ENCODE results near the gene LDB1.

The LDB1 gene

DNA sequence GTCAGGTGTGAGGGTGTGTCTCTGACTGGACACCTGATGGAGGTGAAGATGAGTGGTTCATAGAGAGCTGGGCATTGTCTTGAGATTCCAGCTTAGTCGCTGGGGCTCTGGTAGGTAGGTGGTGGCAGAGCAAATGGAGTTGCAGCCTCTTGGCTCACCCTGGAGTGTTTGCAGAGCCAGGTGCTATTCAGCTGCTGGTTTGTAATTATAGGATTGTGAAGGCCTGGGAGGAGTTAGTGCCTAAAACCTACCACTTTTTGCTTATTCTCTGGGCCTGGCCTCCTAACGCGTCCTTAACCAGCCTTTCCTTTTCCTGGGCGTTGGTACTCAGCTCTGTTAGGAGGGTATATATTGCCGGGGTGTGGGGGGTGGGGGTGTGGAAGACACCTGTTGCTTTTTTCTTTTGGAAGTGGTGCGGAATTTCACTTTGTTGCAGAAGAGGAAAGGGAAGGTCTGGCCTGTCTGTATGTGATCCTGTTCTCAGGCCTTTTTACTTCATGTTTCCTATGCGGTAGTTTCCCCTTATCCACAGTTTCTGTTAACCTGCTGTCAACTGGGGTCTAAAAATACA lies 15.9 kb upstream of the LDB1 start:
- DNase-seq (ENCODE audit: low spot score), result no peak

DNA sequence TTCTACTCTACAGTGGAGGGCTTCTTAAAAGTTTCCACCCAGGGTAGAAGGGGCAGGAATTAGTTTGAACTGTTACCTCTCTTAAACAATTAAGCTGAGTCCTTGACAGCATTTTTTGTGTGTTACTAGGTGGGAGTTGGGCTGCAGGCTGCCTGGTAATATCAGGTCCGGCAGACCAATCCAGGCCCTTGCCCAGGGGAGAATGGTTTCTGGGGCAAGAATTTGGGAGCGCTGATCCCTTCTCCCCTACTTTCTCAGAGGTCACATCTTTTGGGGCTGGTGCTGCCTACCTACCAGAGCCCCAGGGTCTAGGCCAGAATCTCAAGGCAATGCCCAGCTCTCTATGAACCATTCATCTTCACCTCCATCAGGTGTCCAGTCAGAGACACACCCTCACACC lies 14.2 kb upstream of the LDB1 start:
- no peak for DNase-seq (ENCODE audit: low spot score)

DNA sequence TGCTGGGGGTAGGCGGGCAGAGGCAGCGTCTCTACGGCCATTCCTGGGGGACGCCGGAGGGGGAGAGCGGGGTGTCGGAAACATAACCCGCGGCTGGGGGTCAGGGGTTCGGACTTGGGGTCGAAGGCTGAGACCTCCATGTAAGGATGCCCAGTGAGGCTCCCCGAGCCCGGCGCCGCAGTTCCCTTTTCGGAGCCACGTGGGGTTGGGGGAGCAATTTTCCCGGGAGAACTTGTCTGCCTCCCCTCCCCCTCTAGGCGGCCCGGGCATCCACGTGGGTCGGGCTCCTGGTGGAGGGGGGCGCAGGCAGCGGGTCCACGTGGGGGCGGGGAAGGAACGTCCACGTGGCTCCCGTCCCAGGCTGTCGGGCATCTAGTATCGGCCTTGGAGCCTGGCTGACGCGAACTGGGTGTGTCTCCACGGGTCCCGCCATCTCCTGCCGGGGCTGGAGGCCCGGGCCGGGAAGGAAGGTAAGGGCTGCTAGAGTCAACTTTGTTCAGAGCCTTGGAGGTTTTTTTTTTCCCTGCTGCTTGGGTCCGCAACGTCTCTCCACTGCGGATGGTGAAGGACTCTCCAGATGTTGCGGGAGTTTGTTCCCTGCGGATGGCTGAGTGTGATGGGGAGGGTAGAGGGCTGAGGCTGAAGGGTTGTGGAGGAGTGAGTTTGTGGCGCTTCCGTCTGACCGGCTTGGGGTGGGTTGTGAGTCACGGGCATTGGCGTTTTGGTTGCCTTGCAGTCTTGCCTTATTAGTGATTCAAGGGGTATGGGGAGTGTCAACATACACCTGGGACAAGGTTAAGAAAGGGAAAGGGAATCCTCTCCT lies 13.4 kb upstream of the LDB1 start:
- peak; percentile 53 for DNase-seq (ENCODE audit: low spot score)

DNA sequence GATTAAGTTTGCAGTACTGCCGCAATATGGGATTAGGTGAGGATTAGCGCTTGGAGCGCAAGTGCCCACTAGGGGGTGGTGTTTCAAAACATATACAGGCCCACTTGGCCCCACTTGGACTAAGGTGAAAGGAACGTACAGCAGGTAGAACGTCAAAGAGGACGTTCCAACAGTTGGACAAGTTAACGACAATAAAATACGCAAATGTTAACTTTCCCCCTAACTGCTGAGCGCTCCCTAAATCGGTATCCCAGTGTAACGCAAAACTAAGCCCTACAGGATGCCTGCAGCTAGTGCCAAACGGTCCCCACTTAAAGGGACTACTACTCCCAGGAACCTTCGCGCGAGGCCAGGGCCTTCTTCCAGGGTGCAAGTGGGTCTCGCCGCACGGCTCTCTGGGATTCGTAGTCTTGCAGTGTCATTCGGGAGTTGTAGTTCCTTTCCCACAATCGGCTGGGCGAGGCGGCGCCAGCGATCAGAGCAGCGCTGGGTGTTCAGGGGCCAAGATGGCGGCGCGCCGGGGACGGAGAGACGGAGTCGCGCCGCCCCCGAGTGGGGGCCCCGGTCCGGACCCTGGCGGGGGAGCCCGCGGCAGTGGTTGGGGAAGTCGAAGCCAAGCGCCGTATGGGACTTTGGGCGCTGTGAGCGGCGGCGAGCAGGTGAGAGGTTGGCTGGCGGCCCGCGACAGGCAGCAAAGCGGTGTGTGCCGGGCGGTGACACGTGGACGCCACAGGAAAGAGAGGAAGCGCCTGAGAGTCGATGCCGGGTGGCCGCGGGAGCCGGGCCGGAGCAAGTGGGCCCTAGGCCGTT lies 12.6 kb upstream of the LDB1 start, which contains the start of gene PPRC1:
Gene PPRC1, plus strand, starts transcription at position 478 of the 810 bp plus-strand sequence. Its CDS starts 29 bp downstream, at position 507.
- DNase-seq (ENCODE audit: low spot score), result peak; percentile 96

DNA sequence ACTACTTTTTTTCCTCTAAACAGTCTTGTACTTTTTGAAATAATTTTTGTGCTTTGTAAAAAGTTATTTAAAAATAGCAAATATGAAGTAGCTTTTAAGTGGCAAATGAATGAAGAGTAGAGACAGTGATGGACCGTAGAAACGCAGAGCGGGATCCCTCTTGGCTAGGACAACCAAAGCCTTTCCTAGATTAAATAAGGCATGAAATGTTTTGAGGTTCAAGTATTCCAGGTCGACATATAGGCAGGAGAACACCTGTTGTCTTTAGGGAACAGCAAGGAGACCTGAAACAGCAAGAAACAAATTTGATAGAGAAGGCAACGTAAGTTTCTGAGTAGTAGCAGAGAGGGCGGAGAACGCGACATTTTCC lies 12.0 kb upstream of the LDB1 start:
- DNase-seq (ENCODE audit: low spot score), result no peak

DNA sequence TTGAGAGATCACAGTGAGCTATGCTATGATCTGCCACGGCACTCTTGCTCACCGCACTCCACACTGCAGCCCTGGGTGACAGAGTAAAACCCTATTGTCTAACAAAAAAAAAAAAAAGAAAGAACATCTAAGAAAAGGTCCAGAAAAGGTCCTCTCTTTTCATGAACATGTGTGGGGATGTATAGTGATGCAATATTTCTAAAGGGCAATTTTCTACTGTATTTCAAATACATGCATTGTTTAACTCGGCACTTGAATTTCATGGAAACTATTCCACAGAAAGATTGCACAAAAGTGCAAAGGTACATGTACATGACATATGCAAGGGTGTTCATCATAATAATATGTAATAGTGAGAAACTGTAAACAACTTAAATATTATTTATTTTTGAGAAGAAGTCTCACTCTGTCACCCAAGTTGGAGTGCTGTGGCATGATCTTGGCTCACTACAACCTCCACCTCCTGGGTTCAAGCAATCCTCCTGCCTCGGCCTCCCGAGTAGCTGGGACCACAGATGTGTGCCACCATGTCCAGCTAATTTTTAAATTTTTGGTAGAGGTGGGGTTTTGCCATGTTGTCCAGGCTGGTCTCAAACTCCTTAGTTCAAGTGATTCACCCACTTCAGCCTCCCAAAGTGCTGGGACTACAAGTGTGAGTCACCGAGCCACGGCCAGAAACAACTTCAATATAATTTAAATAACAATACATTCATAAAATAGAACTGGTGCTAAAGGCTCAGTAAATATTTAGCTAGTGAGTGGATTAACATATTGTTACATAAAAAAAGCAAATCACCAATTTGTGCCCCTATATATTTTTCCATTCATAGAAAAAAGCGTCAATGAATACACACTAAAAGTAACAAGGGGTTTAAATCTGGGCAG lies 11.4 kb upstream of the LDB1 start:
- no peak for DNase-seq (ENCODE audit: low spot score)

DNA sequence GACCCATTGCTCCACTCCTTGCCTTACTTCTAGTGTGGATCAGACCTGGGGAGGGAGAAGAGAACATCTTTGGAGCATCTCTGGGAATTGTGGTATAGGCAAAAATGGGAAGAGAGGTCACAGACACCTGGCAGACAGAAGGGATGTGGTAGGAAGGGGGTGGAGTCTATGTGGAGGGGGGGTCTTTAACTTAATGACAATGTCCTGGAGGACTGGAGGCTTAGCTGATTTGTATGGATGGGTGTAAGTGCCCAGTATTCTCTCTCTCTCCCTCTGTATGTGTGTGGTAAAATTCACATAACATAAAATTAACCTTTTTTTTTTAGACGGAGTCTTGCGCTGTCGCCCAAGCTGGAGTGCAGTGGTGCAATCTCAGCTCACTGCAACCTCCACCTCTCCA lies 3.1 kb upstream of the LDB1 start:
- no peak for DNase-seq (ENCODE audit: low spot score)

DNA sequence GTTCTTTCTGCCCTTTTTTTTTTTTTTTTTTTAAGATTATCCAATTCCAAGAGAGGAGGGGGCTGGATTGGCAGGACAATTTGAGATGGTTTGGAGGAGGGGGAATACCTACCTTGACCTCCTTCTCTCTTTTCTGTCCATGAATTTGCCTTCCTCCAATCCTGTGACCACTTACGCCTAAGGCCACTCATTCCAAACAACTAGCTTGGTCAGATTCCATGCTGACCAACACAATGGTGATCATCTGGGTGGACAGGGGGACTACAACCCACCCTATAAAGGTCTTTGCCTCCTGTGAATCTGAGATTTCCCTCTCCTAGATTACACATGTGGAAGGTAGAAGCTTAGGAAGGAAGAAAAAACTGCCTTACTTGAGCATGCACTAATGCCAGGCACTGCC lies 2.3 kb upstream of the LDB1 start:
- no peak for DNase-seq (ENCODE audit: low spot score)

DNA sequence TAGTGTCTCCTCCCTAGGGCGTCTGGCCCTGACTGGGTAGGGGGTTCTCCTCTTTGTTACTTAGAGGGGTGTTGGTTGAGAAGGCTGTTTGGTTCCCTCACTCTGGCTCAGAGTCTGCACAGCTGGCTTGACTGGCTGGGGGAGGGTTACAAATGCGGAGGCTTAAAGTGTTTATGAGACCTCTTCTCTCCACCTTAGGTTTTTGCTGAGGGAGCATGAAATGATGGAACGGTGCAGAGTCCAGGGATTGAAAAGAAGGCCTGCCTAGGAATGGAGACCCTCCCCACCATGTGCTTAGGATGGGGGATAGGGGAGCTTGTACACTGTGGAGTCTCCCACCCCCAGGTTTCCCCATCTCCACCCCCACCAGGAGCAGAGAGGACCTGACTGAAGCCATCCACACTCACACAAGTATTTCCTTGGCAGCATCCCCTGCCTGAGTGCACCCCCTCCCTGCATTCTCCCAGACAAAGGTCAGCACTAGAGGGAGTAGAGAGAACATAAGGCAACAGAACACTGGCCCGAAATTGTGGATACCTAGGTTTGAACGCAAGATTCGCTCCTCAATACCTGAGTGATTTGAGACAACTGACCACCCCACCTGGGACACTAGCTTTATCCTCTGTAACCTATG lies 1.7 kb upstream of the LDB1 start:
- no peak for DNase-seq (ENCODE audit: low spot score)

DNA sequence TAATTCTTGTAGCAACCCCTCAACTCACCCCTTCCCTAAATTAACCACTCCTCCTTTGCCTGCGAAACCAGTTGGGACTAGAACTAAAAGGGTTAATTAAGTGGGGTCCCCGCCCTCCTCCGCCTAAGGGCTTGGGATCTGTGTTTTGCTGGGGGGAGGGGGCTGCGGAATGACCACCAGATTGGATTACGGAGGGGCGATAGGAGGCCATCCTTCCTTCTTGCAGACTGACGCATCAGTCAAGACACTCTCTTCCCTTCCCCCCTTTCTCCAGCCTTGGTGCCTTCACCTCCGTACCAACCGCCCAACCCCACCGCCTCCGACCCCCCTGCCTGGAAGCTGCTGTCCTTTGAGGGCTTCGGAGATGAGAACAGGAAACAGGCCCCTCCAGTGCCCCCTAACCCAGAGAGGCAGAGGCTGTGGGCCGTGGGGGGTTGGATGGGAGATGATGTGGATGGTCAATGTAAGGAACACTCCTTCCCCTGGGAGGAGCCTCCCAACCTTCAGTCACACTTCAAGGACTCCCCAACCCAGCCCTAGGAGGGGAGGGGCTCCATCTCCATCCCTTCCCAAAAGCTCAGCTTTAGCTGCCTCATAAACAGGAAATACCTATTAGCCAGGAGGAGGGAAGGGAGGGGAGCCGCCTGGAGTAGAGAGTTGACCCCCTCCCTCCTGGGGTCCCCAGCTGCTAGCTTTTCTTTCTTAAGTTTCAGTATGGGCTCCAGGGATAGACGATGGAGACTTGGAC lies 997 bp upstream of the LDB1 start:
- no peak for DNase-seq (ENCODE audit: low spot score)

DNA sequence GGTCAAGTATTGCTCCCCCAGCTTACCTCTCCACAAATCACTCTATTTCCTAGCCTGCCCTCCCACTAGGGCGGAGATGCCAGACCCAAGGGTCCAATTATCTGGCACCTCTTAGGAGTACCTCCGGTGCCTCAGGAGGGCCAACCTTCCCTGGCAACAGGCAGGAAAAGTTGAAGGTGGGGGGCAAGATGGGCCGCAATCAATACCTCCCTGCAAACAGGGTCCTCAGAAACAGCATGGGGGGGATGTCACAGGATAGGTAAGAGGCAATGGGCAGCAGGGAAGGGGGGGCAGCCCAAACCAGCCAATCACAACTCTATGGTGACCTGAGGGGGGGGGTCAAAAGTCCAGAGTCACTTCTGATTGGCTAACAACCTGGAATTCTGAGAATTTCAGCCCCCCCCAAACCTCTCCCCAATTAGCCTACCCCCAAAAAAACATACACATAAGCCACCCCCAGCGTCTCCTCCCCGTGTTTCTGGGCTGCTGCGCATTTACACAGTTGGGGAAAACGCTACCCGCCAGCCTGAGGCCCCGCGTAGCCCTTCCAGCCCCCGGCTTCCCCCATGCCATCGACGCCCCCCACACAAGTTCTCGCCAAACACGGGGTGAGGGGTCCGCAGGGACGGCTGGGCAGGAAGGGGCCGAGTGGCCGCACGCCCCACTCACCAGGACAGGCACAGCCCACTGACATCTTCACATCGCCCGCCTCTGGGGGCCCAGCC lies 589 bp downstream of the LDB1 start:
- peak; percentile 60 for DNase-seq (ENCODE audit: low spot score)

DNA sequence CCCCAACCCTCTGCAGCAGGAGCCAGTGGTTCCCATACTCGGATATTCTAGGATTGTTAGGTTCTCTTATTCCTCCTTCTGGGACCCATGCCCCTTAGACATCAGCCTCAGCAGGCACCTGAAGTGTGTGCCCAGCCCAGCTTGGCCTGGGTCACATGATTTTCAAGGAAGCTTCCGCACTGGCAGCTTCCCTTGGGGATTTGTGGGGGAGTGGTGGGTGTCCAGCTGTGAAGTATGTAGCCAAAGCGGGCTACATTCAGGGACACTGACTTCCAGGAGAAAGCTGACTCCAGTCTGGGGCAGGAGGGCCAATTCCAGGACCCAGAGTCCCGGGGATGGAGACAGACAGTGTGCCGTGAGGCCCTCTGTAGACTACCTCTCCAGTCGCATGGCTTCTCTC lies 1.3 kb downstream of the LDB1 start:
- no peak for DNase-seq (ENCODE audit: low spot score)

DNA sequence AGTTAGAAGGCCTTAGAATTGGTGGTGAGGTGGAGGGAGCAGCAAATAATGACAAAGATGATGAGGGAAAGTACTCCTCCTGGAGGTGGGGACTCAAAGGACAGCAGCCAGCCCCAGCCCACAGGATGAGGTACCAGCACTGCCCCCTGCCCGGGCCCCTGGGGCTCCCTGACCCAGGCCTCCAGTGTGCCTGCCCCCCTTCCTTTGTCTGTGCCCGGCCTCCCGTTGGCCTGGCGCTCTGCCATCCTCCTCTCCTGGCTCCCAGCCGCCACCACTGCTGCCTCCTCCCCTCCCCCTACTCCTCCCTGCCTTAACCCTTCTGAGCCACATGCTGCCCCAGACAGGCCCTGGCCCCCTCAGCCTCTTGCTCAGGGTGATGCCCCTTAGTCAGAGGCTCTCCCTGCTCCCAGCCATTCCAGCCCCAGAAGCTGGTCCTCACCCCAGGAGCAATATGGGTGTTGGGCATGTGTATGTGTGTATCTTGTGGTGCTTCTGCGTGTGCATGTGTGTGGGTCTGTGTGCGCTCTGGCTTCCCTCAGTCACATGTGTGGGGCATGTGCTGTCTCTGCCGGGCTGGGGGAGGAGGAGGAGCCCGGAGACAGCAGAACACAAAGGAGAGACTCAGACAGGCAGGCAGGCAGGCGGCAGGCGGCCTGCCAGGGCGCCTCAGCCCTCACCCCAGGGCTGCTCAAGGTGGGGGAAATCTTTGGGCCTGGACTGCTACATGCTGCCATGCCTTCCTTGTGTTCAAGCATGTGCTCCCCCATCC lies 2.6 kb downstream of the LDB1 start:
- peak; percentile 54 for DNase-seq (ENCODE audit: low spot score)

DNA sequence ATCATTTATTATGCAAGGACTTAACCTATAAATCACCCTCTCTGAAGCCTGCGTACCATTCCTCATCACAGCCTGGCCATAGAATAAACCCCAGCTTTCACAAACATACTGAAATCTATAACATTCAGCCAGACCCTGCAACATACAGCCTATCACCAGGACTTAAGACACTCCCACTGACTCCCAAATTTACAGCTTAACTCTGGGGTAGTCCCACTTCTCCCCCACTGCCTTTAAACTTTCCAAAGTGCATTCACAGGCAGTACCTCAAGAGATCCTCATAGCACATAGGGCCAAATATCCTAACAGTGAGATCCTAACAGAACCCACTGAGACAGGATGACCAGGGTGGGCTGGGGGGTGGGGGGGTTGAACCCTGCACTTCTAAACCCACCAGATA lies 3.5 kb downstream of the LDB1 start:
- no peak for DNase-seq (ENCODE audit: low spot score)

DNA sequence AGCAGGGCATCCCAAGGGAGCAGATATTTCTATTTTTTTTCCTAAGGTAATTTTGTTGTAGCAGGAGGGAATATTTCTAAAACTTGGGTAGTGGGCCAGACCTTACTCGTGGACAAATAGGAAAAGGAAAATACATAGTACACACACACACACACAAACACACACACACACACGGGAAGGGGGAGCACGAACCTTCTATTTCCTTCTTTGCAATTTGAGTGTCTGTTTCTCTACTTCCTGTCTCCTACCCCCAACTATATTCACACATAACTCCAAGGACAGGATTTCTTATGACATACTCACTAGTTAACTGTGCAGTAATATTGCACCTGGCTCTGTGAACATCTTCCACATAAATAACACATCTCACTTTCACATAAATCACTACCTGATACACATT lies 4.4 kb downstream of the LDB1 start:
- no peak for DNase-seq (ENCODE audit: low spot score)

DNA sequence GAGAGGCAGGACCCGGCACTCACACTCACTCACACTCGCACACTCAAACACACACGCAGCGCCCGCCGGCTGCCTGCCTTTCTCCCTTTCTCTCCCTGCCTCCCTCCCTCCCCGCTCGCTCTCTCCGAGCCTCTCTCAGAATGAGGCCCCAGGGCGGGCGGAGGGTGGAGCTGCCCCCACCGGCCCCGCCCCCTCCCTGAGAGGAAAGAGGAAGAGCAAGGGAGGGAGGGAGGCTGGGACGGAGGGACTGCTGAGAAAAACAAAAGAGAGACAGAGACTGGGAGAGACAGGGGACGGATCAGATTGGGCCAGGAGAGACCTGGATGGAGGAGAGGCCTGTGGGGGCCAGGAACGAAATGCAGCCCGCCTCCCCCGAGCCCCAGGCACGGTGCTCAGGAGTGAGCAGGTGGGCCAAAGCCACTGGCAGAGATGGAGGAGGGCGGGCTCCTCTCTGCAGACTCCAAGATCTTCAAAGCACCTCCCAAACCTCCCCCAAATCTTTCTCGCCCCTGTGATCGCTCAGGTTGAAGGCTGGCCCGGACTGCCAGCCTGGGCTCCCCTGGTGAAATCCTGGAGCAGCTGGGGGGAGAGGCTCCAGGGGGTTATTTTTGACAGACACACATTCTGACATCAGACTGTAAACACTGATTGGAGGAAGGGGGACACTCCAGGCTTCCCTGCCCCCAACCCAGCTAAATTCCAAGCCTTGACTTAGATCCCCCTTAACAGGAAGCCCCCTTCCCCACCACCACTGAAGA lies 5.1 kb downstream of the LDB1 start:
- DNase-seq (ENCODE audit: low spot score), result peak; percentile 44

DNA sequence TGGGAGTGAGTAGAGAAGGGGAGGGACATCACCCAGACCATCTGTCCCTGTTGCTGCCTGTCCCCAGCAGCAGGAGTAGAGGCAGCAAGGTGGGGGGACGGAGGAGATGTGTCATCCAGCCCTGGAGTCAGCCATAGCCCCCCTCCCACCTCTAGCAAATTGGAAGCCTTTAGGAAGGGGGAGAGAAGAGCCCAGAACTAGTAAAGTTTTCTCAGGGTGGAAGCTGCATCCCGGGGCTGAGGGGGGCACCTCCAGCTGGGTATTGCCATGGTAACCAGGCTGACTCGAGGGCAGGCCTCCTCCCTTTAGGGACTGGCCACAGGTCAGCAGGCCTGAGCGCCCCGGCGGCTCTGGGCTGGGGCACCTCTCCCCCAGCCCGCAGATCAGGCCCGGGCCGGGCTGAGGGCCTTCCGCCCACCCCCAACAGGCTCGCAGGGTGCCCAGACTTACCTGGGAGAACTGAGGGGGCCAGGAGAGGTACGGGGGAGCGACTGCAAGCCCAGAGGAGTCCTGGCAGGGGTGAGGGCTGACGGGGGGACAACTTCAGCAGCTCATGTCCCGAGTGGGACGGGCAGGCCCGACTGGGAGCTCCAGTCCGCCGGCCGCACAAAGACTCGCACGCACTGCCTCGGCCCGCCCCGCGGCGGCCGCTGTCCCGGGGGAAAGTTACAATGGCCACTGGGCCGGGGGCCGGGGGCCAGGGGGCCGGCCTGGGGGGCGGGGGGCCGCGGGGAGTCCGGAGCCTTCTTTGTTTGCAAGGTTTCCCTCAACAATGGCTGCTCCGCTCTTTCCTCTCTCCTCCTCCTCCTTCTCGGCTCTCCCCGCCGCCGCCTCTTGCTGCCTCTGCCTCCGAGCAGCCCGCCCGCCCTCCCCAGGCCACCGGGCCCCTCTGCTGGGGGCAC lies 6.0 kb downstream of the LDB1 start:
- no peak for DNase-seq (ENCODE audit: low spot score)
